Gastrocnemius medialis (tissue), 4 donors: ENCODE results near the gene P4HA1.
"Not testable (repeated sequence)": the region's sequence is repeated elsewhere in the genome, so short reads cannot be mapped to it uniquely, and the experiment has no call there.

Experiments used
- POLR2A ChIP-seq, 2 donors: fragments of 450-650 bp; IDR thresholded peaks; one replicate each; pipeline ENCODE4 v1.6.1; 2017; ENCODE audit warnings: antibody characterized with exemption in 2 of 2, mild to moderate bottlenecking in 2 of 2, moderate library complexity in 2 of 2
- TF ChIP-seq, protein P1 (sequence below), 5 experiments: fragments of 450-650 bp in 3 of 5; fragments of 200-600 bp in 2 of 5; sonication (generic) in 2 of 5; IDR thresholded peaks in 4 of 5; conservative IDR thresholded peaks in 1 of 5; 1 replicate in 4 of 5; 2 replicates in 1 of 5; pipeline ENCODE4 v1.5.1; 2016 to 2019; ENCODE audit warnings: antibody characterized with exemption in 5 of 5, mild to moderate bottlenecking in 3 of 5, moderate library complexity in 3 of 5

DNA sequence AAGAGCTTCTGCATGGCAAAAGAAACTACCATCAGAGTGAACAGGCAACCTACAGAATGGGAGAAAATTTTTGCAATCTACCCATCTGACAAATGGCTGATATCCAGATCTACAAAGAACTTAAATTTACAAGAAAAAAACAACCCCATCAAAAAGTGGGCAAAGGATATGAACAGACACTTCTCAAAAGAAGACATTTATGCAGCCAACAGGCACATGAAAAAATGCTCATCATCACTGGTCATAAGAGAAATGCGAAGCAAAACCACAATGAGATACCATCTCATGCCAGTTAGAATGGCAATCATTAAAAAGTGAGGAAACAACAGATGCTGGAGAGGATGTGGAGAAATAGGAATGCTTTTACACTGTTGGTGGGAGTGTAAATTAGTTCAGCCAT lies 70.0 kb downstream of the P4HA1 start:
- TF ChIP-seq, protein P1, sequence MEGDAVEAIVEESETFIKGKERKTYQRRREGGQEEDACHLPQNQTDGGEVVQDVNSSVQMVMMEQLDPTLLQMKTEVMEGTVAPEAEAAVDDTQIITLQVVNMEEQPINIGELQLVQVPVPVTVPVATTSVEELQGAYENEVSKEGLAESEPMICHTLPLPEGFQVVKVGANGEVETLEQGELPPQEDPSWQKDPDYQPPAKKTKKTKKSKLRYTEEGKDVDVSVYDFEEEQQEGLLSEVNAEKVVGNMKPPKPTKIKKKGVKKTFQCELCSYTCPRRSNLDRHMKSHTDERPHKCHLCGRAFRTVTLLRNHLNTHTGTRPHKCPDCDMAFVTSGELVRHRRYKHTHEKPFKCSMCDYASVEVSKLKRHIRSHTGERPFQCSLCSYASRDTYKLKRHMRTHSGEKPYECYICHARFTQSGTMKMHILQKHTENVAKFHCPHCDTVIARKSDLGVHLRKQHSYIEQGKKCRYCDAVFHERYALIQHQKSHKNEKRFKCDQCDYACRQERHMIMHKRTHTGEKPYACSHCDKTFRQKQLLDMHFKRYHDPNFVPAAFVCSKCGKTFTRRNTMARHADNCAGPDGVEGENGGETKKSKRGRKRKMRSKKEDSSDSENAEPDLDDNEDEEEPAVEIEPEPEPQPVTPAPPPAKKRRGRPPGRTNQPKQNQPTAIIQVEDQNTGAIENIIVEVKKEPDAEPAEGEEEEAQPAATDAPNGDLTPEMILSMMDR (IDR thresholded peaks at IDR 0.05 in 4 of 5, conservative IDR thresholded peaks at IDR 0.05 in 1 of 5) = not testable (repeated sequence)
- not testable (repeated sequence) for TF ChIP-seq POLR2A (IDR thresholded peaks at IDR 0.05)
